Activated CD8-positive, alpha-beta memory T cell treated with anti-CD3 and anti-CD28 coated beads, Interleukin-2, amount 10 ng/mL, durations not matched to agents 7 days and 5 days (primary cell): ENCODE data around the gene VPS45. TPM values are rescaled to one million over a fixed set of nuclear protein-coding genes. Genes with fewer than 3 reads are reported as not detected.

Source experiments
- ATAC-seq: fragments of 150-1000 bp; cut with Tn5 transposase; one replicate; pipeline ENCODE4 v1.10.0; 2021; ENCODE audit warnings: moderate library complexity
- CTCF ChIA-PET: fragments of 350-600 bp; sonication (Branson Sonifier 250); formaldehyde crosslinking; loops from one replicate; lab custom pipeline; 2021; ENCODE audit warnings: antibody characterized with exemption; lab: Charles Lee
- DNase-seq: peaks from one replicate; pipeline ENCODE4 v3.0.0-alpha.2; 2020
- H3K27ac Mint-ChIP-seq: one replicate; pipeline ENCODE4 v1.8.0; 2021; ENCODE audit warnings: mild to moderate bottlenecking, mixed read lengths
- H3K27me3 Mint-ChIP-seq: one replicate; pipeline ENCODE4 v1.8.0; 2021; ENCODE audit warnings: mixed read lengths
- H3K36me3 Mint-ChIP-seq: one replicate; pipeline ENCODE4 v1.8.0; 2021; ENCODE audit warnings: mild to moderate bottlenecking, mixed read lengths
- H3K4me1 Mint-ChIP-seq: one replicate; pipeline ENCODE4 v1.8.0; 2021; ENCODE audit warnings: mixed read lengths
- H3K4me3 Mint-ChIP-seq: one replicate; pipeline ENCODE4 v1.8.0; 2021; ENCODE audit warnings: mild to moderate bottlenecking, moderate library complexity, mixed read lengths
- H3K9me3 Mint-ChIP-seq: one replicate; pipeline ENCODE4 v1.8.0; 2022; ENCODE audit warnings: low read depth, mixed read lengths
- total RNA-seq, 2 experiments: library from RNA; stranded (reverse); gene quantifications; one replicate each; pipeline ENCODE4 v1.2.3, GENCODE V29; 2021

Gene VPS45
- total RNA-seq, 2 experiments from 2014 or later, result 34.7 to 35.9 TPM

DNA sequence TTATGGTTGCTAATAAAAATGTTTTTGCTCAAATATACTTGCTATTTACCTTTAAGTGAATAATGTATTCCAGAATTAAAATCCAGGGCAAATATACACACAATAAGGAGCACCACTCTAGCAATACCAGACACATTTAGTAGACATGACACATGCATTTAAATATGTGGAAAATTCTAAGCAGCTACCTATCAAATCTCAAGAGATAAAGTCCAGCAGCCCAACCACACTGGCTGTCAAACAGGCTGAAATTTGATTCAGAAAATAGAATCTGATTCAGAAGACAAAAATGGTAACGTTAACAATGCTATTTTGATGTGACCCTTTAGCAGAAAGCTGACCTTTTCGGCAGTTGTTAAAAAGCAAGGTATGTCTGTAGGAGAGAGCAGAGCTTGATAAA, 124.4 kb downstream of the VPS45 start:
- peaks cover 9% of the 10 kb centered on the region for H3K4me1 Mint-ChIP-seq
- no peaks in the 10 kb centered on the region for H3K9me3 Mint-ChIP-seq
- no peak for DNase-seq
- CTCF ChIA-PET, result no interaction called here
- H3K27ac Mint-ChIP-seq, result no peak overlapping the region
- peaks cover 10% of the 10 kb centered on the region for H3K27me3 Mint-ChIP-seq
- no peak overlapping the region for H3K4me3 Mint-ChIP-seq
- no peak for ATAC-seq
- H3K36me3 Mint-ChIP-seq, result no peaks in the 10 kb centered on the region

DNA sequence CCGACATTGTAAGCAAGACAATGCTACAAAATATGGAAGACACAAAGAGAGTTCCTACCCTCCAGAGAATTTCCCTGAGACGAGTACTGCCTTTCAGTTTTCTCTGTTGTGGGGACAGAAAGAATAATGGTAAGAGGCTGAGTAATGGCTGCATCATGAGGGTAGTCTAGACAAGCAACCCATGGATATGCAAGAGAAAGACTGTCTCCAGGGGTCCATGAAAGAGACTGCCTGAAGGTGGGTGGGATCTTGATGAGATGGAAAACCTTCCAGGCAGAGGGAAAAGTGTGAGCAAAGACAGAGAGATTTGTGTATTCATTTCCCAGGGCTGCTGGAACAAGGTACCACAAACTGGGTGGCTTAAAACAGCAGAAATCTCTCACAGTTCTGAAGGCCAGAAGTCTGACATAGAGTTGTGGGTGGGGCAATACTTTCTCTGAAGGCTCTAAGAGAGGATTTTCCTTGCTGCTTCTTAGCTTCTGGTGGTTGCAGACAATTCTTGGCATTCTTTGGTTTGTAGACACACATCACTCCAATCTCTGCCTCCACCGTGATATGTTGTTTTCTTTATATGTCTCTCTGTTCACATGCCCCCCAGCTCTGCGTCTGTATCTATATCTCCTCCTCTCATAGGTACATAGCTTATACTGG, 126.9 kb downstream of the VPS45 start:
- H3K4me1 Mint-ChIP-seq, result no peaks in the 10 kb centered on the region
- CTCF ChIA-PET, result interaction anchor here (1.5 kb wide), 1 partner anchor 8 kb away, joined by 6 read pairs; no protein-coding TSS in a partner anchor
- DNase-seq, result no peak

More for the DNA sequence above, 126.9 kb downstream of the VPS45 start:
- Mint-ChIP-seq H3K9me3 (no peaks in the 10 kb centered on the region), H3K27me3 (peaks cover 17% of the 10 kb centered on the region), H3K4me3 (no peak overlapping the region), H3K27ac (no peak overlapping the region), H3K36me3 (no peaks in the 10 kb centered on the region)
- ATAC-seq, result no peak

Other genes with a start within 250 kb of the VPS45 start
- 10 to 100 TPM; 24.4 to 28.6 TPM for gene BOLA1, start 168.2 kb upstream of the VPS45 start, total RNA-seq
- gene SV2A, start 149.9 kb upstream of the VPS45 start, total RNA-seq, result 10 to 100 TPM; 15.8 to 17.1 TPM
- 100 to 1,000 TPM in 1 of 2 experiments, 10 to 100 TPM in 1; 79.4 to 109 TPM for gene SF3B4, start 140.0 kb upstream of the VPS45 start, total RNA-seq
- 1 to 10 TPM; 2.0 to 2.9 TPM for gene MTMR11, start 130.9 kb upstream of the VPS45 start, total RNA-seq
- 10 to 100 TPM; 16.4 to 19.7 TPM for gene OTUD7B, start 57.0 kb upstream of the VPS45 start, total RNA-seq
- gene PLEKHO1, start 82.1 kb downstream of the VPS45 start, total RNA-seq, result 100 to 1,000 TPM in 1 of 2 experiments, 10 to 100 TPM in 1; 98.2 to 128 TPM
- 100 to 1,000 TPM; 130 to 173 TPM for gene ANP32E, start 168.3 kb downstream of the VPS45 start, total RNA-seq
- not detected for gene CA14, start 190.0 kb downstream of the VPS45 start, total RNA-seq
- gene APH1A, start 201.2 kb downstream of the VPS45 start, total RNA-seq, result 100 to 1,000 TPM; 122 to 142 TPM
- 1 to 10 TPM in 1 of 2 experiments, under 1 TPM in 1; 0.40 to 1.8 TPM for gene C1orf54, start 205.0 kb downstream of the VPS45 start, total RNA-seq
- gene CIART, start 214.8 kb downstream of the VPS45 start, total RNA-seq, result 1 to 10 TPM in 1 of 2 experiments, under 1 TPM in 1; 0.44 to 1.7 TPM
- gene MRPS21, start 226.1 kb downstream of the VPS45 start, total RNA-seq, result 10 to 100 TPM; 70.9 to 82.8 TPM